ENCODE data around the gene PRL. TPM values are rescaled to one million over a fixed set of nuclear protein-coding genes. Genes with fewer than 3 reads are reported as not detected.

PRL gene
- total RNA-seq, 1 donor from 2014 or later, result not detected

DNA sequence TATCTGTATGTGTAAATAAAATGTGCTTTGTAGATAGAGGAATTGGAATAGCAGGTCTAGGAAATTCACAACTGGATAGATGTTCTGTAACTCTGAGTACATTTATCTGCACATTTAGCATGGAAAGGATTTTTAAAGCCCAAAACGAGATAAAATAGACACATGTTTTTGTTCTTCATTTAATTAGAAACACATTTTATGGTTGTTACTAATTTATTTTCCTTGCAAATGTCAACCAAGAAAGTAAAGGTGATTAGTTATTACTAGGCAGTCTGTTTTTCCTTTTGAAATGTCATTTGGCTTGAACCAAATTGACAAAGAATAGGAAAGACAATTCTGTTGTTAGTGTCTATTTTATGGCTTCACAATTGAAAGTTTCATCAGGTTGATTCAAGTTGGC lies 769 bp downstream of the PRL start:
- DNase-seq (ENCODE audit: extremely low read depth, low read depth, low spot score), result no peak

DNA sequence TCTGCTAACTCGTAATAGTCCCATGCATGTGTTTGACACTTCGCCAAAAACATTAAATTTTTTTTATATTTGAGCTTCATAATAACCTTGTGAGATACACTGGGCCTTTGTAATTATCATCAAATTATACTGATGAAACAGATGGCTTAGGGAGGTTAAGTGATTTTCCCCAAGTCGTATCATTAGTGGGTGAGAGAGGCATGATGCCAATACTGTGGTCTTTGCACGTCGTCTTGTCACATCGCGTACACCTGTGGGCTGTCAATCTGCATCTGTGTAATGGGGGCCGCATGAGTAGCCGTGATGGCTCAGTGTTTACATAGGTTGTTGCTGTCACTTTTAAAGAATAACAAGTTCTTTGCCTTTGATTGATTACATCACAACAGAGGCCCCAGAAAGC lies 1.7 kb downstream of the PRL start:
- no peak for DNase-seq (ENCODE audit: extremely low read depth, low read depth, low spot score)

DNA sequence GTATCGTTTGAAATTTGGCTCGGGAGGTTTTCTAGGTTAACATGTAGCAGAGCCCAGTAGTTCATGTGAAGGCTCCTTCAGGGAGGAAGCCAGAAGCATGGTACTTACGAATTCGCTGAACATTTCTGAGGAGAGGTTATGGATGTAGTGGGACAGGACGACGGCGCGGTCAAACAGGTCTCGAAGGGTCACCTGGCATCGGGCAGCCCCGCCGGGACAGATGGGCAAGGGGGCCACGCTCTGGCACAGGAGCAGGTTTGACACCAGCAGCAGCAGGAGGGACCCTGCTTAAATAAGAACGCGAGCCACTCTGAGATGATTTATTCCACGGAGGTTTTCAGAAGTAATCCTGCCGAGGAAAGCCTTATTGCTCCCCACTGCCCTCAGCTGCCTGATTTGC lies 2.5 kb downstream of the PRL start:
- no peak for DNase-seq (ENCODE audit: extremely low read depth, low read depth, low spot score)

DNA sequence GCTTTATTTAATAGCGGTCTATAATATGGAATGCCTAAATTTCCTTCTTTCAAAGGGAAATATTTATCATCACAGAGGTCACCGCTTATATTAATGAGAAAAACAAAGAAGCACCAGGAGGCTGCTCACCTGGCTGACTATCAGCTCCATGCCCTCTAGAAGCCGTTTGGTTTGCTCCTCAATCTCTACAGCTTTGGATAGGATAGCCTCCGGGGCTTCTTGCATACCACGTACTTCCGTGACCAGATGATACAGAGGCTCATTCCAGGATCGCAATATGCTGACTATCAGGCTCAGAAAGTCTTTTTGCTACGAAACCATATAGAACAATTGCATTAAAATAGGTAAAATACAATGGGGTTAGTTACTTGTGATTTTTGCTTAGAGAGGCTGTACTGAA lies 6.8 kb downstream of the PRL start:
- no peak for DNase-seq (ENCODE audit: extremely low read depth, low read depth, low spot score)

DNA sequence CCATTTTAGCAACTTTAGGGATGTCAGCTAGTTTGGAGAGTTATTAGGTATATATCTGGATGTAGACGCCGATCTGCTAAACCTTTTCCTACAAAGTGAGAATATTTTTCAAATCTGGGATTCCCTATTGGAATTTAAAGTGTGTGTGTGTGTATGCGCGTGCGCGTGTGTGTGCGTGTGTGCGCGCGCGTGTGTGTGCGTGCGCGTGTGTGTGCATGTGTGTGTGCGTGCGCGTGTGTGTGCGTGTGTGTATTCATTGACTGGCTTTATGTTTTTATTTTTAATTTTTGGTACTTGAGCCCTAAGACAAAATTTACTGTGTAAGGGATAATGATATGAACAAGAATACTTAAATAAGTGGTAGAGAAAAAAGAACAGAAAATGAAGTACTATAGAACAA lies 8.1 kb downstream of the PRL start:
- DNase-seq (ENCODE audit: extremely low read depth, low read depth, low spot score), result no peak

DNA sequence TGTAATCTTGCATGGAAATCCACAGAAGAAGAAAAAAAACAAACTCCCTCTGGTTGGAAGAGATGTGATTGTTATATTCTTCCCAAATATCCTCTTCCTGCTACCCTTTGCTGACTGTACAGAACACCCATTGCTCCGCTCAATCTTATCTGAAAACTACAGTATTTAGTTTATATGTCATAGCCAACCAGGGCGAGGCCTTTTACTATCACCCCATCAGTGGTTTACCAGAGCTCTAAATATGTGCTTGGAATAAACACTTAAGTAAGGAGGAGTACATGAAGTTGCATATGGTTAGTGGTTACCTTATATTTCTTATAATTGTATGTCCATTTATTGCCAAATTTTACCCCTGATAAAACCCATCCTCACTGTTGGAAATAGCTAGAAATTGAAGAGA lies 12.2 kb downstream of the PRL start:
- DNase-seq (ENCODE audit: extremely low read depth, low read depth, low spot score), result no peak

DNA sequence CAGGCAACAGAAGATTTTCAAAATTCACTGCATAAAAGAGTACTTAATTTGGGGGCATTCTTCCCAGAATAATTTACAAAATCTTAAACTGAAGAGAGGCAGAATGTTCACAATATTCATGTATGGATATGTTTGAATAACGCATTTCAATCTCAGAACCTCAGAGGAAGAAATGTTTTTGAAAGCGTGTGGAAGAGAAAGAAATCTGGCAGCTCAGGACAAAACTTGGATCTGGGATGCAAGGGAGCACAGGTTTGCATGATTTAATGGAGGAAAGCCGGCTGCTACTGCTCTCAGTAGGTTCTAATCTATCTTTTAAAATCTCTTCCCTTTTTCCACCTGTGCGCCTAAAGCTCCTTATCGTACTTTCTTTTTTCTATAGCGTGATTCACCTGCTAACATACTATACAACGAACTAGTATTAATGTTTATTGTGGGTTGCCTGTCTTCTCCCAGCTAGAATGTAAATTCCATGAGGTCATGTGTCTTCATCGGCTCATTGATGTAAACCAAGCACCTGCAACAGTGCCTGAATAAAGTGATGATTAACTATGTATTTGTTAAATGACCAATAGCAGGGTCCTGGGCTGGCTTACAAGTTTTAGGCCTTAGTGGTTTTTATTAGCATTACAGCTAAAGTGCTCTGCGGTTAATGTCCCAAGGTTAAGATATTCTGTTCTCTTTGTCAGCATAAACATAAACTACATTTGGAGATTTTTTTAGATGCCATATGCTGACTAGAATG lies 15.3 kb downstream of the PRL start:
- no peak for DNase-seq (ENCODE audit: extremely low read depth, low read depth, low spot score)

DNA sequence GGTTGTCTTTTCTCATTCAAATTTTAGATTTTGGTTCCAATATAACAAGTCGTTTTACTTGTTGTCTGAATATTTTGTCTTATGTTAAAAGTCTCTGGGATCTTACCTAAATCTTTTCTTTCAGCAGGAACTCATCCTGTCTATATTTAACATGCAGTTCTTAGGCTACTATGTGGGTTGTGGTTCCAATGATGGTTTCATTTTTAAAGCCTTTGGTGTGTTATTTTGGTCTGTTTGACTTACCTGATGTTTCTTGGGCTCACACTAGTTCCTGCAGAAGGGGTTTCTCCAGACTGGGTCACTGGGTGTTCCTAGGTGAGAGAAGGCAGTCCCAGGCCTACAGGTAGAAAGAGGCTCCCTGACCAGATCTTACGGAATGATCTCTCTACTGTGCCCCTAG lies 17.4 kb downstream of the PRL start:
- DNase-seq (ENCODE audit: extremely low read depth, low read depth, low spot score), result no peak

DNA sequence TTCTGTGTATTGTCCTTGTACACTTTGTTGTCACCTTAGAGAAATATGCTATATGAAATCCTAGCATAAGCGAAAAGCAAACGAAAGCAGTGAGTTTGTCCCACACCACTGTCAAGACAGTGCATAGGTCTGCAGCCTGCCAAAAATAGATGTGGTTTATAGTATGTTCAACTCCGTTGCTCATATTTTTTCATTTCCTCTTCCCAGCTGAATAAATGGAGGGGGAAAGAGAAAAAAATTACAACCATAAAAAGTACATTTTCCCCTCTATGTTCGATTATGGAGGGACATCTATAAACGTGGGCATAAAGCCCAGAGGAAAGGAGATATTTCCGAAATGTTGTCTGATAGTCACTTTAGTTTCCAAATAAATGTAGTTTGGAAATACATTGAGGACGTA lies 25.8 kb downstream of the PRL start:
- no peak for DNase-seq (ENCODE audit: extremely low read depth, low read depth, low spot score)

DNA sequence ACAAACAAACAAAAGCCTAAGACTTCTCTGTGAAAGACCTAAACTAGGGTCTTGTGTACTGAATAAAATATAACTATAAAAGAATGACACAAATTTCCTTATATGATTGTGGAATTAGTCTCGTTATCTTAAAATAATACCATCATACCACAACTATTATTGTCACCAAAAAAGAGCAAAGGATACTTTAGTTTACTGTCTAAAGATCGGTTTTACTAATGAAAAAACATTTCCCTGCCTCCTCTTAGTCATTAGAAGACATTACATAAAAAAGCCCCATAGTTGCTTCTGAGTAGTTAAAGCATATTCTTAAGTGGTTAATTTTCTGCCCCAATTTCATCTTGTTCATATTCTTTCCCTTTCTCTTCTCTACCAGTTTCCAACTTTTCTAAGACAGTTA lies 33.1 kb downstream of the PRL start:
- no peak for DNase-seq (ENCODE audit: extremely low read depth, low read depth, low spot score)

DNA sequence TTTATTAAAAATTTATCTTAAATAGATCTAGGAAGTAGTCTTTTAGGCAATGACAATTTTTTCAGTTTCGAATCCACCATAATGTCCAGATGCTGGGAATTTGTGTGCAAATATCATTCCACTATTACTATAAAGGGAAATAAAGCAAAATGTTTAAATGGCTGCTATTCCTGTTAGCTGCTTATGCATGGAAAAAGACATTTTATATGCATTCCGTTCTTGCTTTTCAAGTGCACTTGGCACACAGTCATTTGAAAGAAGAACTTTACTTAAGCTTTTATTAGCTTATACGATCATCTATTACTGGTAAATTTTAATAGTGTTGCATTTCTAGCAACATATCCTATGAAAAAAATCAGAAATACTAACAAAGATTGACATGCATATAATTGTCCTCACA lies 42.0 kb downstream of the PRL start:
- DNase-seq (ENCODE audit: extremely low read depth, low read depth, low spot score), result no peak

DNA sequence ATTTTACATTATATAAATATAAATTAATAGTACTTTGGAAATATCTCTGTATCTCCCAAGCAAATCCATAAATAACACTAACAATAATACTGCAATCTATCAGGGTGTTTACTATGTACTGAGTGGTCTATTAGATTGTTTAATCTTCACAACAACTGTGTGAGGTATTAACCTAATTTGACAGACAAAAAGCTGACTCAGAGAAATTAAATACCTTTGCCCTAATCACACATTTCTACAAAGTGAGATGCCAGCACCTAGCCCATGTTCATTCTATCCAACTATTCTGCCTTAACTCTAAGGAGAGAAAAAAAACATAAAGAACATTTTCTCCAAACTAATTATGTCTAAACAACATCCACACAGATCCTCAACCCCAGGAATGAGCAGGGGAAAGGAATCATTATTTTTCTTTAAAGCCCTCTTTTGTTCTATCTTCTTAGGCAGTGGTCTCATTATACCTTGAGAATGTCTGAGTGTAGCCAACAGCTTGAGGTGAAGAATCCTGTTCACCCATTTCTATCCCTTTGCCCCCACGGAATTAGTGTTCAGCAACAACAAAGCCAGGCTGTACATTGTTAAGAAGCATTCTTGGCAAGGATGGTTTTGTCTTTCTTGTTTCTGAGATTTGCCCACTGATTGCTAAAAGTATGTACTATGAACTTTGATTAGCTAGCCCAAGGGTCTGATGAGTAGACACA lies 42.7 kb downstream of the PRL start:
- DNase-seq (ENCODE audit: extremely low read depth, low read depth, low spot score), result no peak

DNA sequence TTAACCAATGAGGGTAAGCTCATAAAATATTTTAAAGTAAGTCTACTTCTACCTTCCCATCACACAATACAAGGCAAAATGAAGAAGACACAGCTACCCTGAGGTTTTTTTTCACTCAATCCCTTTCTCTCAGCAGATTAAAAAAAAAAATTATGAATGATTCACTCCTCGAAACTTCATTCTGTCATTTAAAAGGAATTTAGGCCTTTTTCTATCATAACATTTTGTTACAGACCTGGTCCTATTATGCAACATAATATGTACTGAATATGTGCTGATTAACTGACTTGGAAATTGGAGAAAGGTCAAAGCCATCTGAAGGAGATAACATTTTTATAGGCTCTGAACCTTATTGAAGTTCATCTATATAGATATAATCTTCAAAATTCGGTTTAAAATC lies 45.5 kb downstream of the PRL start:
- DNase-seq (ENCODE audit: extremely low read depth, low read depth, low spot score), result no peak

DNA sequence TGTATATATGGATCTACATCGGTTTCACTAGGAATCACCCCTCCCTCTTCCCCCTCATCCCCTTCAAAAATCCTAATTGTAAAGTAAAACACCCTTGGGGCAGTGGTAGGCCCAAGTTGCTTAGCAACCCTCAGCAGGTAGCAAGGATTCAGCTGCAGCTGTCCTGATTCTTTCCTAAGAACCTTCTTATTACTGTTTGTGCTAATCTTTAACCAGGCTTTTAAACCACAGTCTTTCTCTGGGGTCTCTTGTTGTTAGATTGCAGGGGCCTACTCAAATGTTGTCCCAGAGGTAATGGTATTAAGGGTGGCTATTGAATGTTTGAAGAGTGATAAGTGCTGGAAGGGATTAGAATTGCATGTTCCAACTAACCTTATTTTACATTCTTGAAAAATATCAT lies 46.4 kb downstream of the PRL start:
- DNase-seq (ENCODE audit: extremely low read depth, low read depth, low spot score), result no peak

DNA sequence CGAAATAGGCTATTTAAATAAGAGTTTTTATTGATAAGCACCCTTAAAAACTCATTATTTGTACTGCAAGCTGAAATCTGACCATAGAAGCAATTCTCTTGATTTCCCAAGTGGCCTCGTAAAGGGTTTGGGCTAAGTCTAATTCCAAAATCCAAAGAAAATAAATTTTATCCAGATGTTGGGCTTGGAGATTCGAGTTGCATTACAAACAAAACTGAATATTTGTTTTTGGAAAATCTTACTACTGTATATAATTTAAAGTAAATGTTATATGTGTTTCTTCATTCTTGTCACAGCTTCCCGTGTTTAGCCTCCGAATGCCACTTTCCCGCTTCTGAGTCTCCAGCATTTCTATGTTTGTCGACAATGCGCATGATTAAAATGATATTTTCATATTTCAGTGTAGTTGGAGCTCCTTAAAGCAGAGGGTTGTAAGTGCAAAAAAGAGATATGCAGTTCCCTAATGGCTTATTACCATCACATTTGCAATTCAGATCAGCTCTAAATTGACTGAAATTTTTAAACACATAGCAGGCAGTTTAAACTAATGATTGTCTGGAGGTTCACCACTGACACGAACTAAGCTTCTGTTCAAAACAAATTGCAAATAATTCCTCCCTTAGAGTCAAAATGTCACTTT lies 47.0 kb downstream of the PRL start:
- DNase-seq (ENCODE audit: extremely low read depth, low read depth, low spot score), result no peak

DNA sequence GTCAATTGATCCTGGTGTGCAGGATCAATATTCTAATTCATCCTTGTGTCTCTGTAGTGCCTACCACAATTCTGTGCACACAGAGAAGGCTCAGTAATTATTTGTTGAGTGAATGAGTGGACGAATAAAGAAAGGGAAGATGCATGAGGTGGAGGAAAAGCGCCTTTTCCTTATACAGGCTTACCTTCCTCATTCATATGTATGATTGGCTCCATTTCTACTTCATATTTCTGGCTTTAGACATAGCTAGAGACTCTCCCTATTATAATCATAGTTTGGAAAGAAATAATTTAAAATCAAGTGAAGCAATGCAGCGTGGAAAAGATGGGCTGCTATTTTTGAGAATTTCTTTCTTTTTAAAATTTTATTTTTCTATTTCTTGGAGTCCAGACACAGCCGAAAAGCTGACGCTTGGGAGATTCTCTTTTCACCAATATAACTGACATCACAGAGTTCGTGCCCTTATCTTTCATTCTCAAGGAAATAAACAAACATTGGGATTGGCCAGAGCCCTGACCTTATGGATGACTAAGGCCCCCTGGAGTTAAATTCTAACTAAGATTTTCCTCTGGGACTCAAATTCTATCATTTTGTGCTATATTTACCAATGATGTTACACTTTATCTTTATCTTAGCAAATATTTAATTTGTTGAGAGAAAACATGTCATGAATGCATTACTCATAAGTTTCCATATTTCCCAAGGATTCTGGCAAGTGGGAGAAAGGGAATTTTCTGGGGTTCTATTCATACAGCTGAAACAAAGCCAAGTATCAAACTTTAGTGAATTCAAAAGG lies 48.1 kb downstream of the PRL start:
- DNase-seq (ENCODE audit: extremely low read depth, low read depth, low spot score), result no peak

DNA sequence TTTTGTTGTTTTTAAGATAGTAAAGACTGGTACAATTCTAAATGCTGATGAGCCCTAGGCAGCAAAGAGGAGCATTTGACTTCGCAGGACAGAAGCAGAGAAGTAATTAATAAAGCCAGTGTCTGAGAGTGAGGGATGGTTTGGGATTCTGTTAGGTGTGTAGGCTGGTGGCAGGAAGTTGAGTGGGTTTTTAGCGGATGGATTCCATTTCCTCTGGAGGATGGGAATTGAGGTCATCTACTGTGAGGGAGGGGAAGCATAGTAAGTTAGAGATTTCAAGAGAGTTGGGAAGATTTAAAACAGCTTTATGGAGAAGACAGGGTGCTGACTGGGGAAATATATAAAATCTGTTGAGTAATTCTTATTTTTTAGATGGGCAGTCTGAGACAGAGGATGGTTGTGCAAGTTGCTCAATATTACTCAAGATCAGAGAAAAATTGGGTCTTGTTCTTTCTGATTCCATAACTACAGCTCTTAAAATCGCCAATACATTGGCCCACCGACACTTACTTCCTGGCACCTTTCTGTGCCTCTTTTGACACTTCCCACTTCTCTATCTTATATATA lies 48.8 kb downstream of the PRL start:
- DNase-seq (ENCODE audit: extremely low read depth, low read depth, low spot score), result no peak

DNA sequence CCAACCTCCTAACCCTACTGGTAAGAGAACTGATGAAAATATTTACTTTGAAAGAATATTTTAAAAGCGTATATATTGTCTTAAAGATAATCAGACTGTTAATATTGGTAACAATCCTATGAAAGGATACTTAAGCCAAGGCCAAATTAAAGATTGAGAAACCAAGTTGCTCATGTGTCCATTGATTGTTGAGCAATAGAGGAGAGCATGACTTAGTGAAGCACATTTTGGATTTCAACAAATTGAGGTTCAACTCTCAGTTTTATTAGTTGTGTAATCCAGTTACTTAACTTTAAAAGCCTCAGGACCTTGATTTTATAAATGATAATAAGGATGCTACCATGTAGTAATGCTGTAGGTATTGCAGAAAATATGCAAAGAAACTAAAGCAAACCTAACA lies 56.8 kb downstream of the PRL start:
- no peak for DNase-seq (ENCODE audit: extremely low read depth, low read depth, low spot score)

DNA sequence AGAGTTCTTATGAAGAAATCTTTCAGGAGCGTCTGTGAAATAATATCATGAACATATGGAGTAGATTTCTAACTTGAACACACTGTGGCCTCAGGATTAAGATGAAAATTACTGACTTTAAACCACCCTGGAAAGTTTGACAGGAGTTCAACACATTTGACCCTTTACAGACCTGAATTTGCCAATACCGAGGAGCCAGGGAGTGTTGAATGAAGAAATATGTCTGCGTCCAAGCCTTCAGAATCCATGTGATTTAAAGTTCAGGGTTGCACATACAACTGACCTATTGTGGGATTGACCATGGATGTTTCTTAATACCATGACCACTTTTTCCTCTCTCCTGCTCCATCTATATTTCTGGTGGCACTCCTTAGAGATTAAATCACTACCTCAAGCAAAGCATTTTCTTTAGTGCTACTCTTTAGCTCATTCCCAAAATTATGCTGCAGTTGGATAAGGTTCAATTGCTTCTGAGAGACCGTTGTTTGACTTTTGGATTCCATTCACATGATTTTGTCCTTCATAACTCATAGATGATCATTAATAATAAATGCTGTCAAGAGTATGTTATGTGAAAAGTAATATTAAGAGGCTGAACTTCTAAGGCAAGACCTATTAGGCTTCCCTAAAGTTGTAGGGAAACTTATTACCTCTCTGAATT lies 57.4 kb downstream of the PRL start:
- DNase-seq (ENCODE audit: extremely low read depth, low read depth, low spot score), result no peak

DNA sequence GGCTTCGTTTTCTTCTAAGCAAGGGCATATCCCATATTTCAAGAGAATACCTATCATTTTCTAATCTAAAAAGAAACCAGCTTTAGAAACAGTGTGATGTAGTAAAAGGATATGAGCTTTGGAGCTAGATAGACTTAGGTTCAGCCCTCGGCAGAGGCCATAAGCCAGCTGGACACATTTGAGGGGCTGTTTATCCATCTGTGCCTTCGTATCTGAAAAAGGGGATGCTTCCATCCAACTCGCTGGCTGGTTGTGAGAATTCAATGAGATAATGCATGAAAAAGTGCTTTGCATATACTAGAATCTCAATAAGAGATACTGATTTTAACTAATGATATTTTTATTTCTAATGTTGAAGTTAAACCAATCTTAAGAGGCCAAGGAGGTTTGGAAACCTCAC lies 58.0 kb downstream of the PRL start:
- DNase-seq (ENCODE audit: extremely low read depth, low read depth, low spot score), result no peak

DNA sequence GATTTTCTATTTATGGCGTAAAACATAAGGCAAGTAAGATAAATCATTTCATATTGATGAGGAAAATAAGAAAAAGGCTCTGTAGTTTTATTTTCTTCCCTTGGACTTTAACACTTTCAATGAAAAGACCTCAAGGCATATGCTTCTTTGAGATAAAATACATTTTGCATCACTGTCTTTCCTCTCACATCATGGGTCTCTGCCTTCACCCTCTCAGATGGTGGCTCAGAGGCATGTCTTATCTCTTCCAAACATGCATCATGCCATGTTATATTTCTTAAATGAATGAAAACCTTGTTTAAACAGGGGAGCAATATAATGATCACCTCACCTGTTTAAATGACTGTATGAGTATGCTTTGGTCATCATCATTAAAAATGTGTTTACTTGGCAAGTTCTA lies 59.3 kb downstream of the PRL start:
- DNase-seq (ENCODE audit: extremely low read depth, low read depth, low spot score), result no peak
